Tibial artery (tissue), 4 donors: ENCODE results near the gene LRRC56.

ENCODE experiments used
- DNase-seq, 2 donors: peaks; one replicate each; pipeline ENCODE4 v3.0.0-alpha.2; 2019
- H3K27ac ChIP-seq, 2 donors: fragments of 200-600 bp; sonication (generic) in 1 of 2; 1 replicate in 1 of 2; 2 replicates in 1 of 2; pipeline ENCODE4 v1.5.1; 2018 to 2019; ENCODE audit warnings: mild to moderate bottlenecking in 1 of 2
- H3K27me3 ChIP-seq, 2 donors: fragments of 200-600 bp; sonication (generic) in 1 of 2; one replicate each; pipeline versions ENCODE4 v1.5.1 to v1.6.0; 2016 to 2019
- H3K36me3 ChIP-seq, 3 donors: fragments of 200-600 bp; sonication (generic) in 2 of 3; one replicate each; pipeline ENCODE4 v1.5.1; 2016 to 2019; ENCODE audit warnings: mild to moderate bottlenecking in 2 of 3
- H3K4me1 ChIP-seq, 4 donors: fragments of 200-600 bp; sonication (generic) in 2 of 4; 1 replicate in 3 of 4; 2 replicates in 1 of 4; pipeline ENCODE4 v1.5.1; 2016 to 2019
- H3K4me3 ChIP-seq, 2 donors: fragments of 200-600 bp; sonication (generic) in 1 of 2; 1 replicate in 1 of 2; 2 replicates in 1 of 2; pipeline ENCODE4 v1.5.1; 2018 to 2019; ENCODE audit warnings: mild to moderate bottlenecking in 2 of 2
- H3K9me3 ChIP-seq, 3 donors: fragments of 200-600 bp; sonication (generic) in 1 of 3; one replicate each; pipeline ENCODE4 v1.5.1; 2016 to 2019
- intact Hi-C: fragments of 100-400 bp; cut with DNase I; formaldehyde crosslinking; loops from one replicate; pipeline ENCODE4 v1.15.0; 2023; ENCODE audit warnings: low total_unique reads
- TF ChIP-seq, protein P1 (sequence below), 2 experiments: fragments of 200-600 bp in 1 of 2; fragments of 450-650 bp in 1 of 2; IDR thresholded peaks; one replicate each; pipeline ENCODE4 v1.5.1; 2017 to 2019; ENCODE audit warnings: antibody characterized with exemption in 2 of 2, mild to moderate bottlenecking in 1 of 2, moderate library complexity in 1 of 2

The LRRC56 gene

GRCh38 chr11:581342-581741 is 44.0 kb downstream of the LRRC56 start:
- no peak for DNase-seq
- no peaks in the 10 kb centered on the region for H3K27me3 ChIP-seq
- no peaks in the 10 kb centered on the region for H3K9me3 ChIP-seq
- no peak overlapping the region for H3K4me3 ChIP-seq
- intact Hi-C loops, result no loop called here
- peaks cover 0 to 46% (median 36%) of the 10 kb centered on the region in 4 donors for H3K4me1 ChIP-seq
- no peak overlapping the region for H3K27ac ChIP-seq
- TF ChIP-seq, protein P1, sequence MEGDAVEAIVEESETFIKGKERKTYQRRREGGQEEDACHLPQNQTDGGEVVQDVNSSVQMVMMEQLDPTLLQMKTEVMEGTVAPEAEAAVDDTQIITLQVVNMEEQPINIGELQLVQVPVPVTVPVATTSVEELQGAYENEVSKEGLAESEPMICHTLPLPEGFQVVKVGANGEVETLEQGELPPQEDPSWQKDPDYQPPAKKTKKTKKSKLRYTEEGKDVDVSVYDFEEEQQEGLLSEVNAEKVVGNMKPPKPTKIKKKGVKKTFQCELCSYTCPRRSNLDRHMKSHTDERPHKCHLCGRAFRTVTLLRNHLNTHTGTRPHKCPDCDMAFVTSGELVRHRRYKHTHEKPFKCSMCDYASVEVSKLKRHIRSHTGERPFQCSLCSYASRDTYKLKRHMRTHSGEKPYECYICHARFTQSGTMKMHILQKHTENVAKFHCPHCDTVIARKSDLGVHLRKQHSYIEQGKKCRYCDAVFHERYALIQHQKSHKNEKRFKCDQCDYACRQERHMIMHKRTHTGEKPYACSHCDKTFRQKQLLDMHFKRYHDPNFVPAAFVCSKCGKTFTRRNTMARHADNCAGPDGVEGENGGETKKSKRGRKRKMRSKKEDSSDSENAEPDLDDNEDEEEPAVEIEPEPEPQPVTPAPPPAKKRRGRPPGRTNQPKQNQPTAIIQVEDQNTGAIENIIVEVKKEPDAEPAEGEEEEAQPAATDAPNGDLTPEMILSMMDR (IDR thresholded peaks at IDR 0.05), result no peak
- peaks cover 34 to 50% (median 43%) of the 10 kb centered on the region in 3 donors for H3K36me3 ChIP-seq

DNA sequence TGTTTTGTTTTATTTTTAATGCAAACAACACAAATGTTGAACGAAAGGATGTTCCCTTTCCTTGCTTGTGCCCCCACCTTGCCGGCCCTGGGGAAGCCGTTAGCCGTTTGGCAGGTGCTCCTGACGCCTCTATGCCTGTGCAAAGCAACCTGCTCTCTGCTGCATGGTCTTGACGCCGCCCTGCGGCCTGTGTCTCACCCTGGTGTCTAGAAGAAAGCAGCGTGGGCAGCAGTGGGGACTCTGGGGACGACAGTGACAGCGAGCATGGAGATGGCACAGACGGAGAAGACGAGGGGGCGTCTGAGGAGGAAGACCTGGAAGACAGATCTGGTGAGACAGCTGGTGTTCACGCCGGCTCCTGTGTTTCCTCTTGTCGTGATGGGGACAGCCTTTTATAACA is 44.4 kb downstream of the LRRC56 start:
- H3K27ac ChIP-seq, result no peak overlapping the region
- TF ChIP-seq, protein P1 (IDR thresholded peaks at IDR 0.05), result no peak
- H3K4me3 ChIP-seq, result no peak overlapping the region
- H3K36me3 ChIP-seq, result peaks cover 35 to 54% (median 47%) of the 10 kb centered on the region in 3 donors
- no peaks in the 10 kb centered on the region for H3K27me3 ChIP-seq
- no peaks in the 10 kb centered on the region for H3K9me3 ChIP-seq
- peaks cover 0 to 46% (median 36%) of the 10 kb centered on the region in 4 donors for H3K4me1 ChIP-seq
- DNase-seq, result no peak
- intact Hi-C loops, result no loop called here

DNA sequence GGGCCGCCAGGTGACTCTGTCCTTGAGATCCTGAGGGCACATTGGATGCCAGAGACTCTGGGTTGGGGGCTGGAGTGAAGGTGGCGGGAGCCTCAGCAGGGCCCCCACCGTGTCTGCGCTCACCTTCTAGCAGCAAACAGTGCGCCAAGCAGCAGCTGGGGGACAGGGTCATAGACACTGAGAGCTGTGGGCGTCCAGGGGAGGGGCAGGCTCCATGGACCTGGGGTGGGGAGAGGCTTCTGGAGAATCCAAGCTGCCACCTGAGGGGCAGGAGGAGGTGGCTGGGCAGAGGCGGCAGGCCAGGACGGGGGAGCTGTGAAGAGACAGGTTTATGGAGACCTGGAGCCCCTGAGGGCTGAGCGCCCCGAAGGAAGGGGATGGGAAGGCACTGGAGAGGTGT is 47.0 kb downstream of the LRRC56 start:
- Histone ChIP-seq H3K27me3 (no peaks in the 10 kb centered on the region), H3K4me1 (peaks cover 0 to 21% (median 14%) of the 10 kb centered on the region in 4 donors), H3K36me3 (peaks cover 49 to 79% (median 72%) of the 10 kb centered on the region in 3 donors), H3K4me3 (no peak overlapping the region), H3K9me3 (no peaks in the 10 kb centered on the region), H3K27ac (no peak overlapping the region)
- TF ChIP-seq, protein P1 (IDR thresholded peaks at IDR 0.05), result no peak
- intact Hi-C loops, result no loop called here
- no peak for DNase-seq

- Histone ChIP-seq H3K27ac (no peak overlapping the region), H3K36me3 (peaks cover 57 to 99% (median 92%) of the 10 kb centered on the region in 3 donors), H3K9me3 (no peaks in the 10 kb centered on the region), H3K4me3 (no peak overlapping the region), H3K27me3 (no peaks in the 10 kb centered on the region), H3K4me1 (peaks cover 0 to 6% (median 0%) of the 10 kb centered on the region in 4 donors)
- DNase-seq, result no peak
- TF ChIP-seq, protein P1 (IDR thresholded peaks at IDR 0.05), result no peak
- intact Hi-C loops, result no loop called here
Observed at GRCh38 chr11:586376-587316, 49.3 kb downstream of the LRRC56 start.

GRCh38 chr11:587546-587945 is 50.2 kb downstream of the LRRC56 start:
- Histone ChIP-seq H3K27ac (no peak overlapping the region), H3K9me3 (no peaks in the 10 kb centered on the region), H3K4me1 (peaks cover 0 to 4% (median 0%) of the 10 kb centered on the region in 4 donors), H3K27me3 (no peaks in the 10 kb centered on the region), H3K4me3 (no peak overlapping the region), H3K36me3 (peaks cover 54 to 99% (median 92%) of the 10 kb centered on the region in 3 donors)
- DNase-seq, result no peak
- intact Hi-C loops, result no loop called here
- TF ChIP-seq, protein P1 (IDR thresholded peaks at IDR 0.05), result no peak
